ENCODE results near the gene MLEC.
A peak's percentile ranks its signal among the peaks of the same experiment; 100 is the strongest.

MLEC gene

GRCh38 chr12:120710805-120711296, 23.9 kb downstream of the MLEC start:
- TF ChIP-seq TEAD4 (IDR thresholded peaks at IDR 0.05) (peak; percentile 50), USF1 (IDR thresholded peaks at IDR 0.05) (no peak), EGR1 (IDR thresholded peaks at IDR 0.05) (no peak)

GRCh38 chr12:120711411-120711810, 24.5 kb downstream of the MLEC start:
- TF ChIP-seq CEBPB (IDR thresholded peaks at IDR 0.05) (no peak), EGR1 (IDR thresholded peaks at IDR 0.05) (no peak), RAD21 (IDR thresholded peaks at IDR 0.05; ENCODE audit: low read depth) (no peak), MAX (IDR thresholded peaks at IDR 0.05) (no peak)

GRCh38 chr12:120712610-120713009, 25.7 kb downstream of the MLEC start:
- no peak for TF ChIP-seq EP300 (IDR thresholded peaks at IDR 0.05; ENCODE audit: borderline replicate concordance)
- no peak for TF ChIP-seq TCF12 (IDR thresholded peaks at IDR 0.05; ENCODE audit: low read depth)
- no peak for TF ChIP-seq TEAD4 (IDR thresholded peaks at IDR 0.05)
- TF ChIP-seq CREB1 (IDR thresholded peaks at IDR 0.05; ENCODE audit: low read depth): no peak
- TF ChIP-seq NFIC (IDR thresholded peaks at IDR 0.05): no peak
- no peak for TF ChIP-seq USF1 (IDR thresholded peaks at IDR 0.05)
- no peak for TF ChIP-seq REST (IDR thresholded peaks at IDR 0.05; ENCODE audit: low read depth)
- TF ChIP-seq CEBPB (IDR thresholded peaks at IDR 0.05): no peak

- peak; percentile 72 for TF ChIP-seq RAD21 (IDR thresholded peaks at IDR 0.05; ENCODE audit: low read depth)
- no peak for TF ChIP-seq TEAD4 (IDR thresholded peaks at IDR 0.05)
Measured at GRCh38 chr12:120713861-120714482, 27.0 kb downstream of the MLEC start.

GRCh38 chr12:120718055-120718454, 31.1 kb downstream of the MLEC start:
- TF ChIP-seq TEAD4 (IDR thresholded peaks at IDR 0.05) (no peak), NFIC (IDR thresholded peaks at IDR 0.05) (no peak), USF1 (IDR thresholded peaks at IDR 0.05) (no peak)

GRCh38 chr12:120719072-120719471, 32.1 kb downstream of the MLEC start:
- TF ChIP-seq TAF1 (IDR thresholded peaks at IDR 0.05; ENCODE audit: low read depth): no peak
- TF ChIP-seq CREB1 (IDR thresholded peaks at IDR 0.05; ENCODE audit: low read depth): no peak

- TF ChIP-seq MAX (IDR thresholded peaks at IDR 0.05) (no peak), FOXM1 (IDR thresholded peaks at IDR 0.05; ENCODE audit: borderline replicate concordance, low read depth) (no peak), TCF12 (IDR thresholded peaks at IDR 0.05; ENCODE audit: low read depth) (no peak), TAF1 (IDR thresholded peaks at IDR 0.05; ENCODE audit: low read depth) (no peak), USF1 (IDR thresholded peaks at IDR 0.05) (no peak), CEBPB (IDR thresholded peaks at IDR 0.05) (no peak), TEAD4 (IDR thresholded peaks at IDR 0.05) (no peak), CREB1 (IDR thresholded peaks at IDR 0.05; ENCODE audit: low read depth) (no peak), EP300 (IDR thresholded peaks at IDR 0.05; ENCODE audit: borderline replicate concordance) (no peak), RAD21 (IDR thresholded peaks at IDR 0.05; ENCODE audit: low read depth) (no peak), NFIC (IDR thresholded peaks at IDR 0.05) (no peak), EGR1 (IDR thresholded peaks at IDR 0.05) (no peak), ZBTB7A (IDR thresholded peaks at IDR 0.05; ENCODE audit: low read depth) (no peak)
Measured at GRCh38 chr12:120719496-120720233, 32.7 kb downstream of the MLEC start.
